Large intestine (tissue), 3 donors: ENCODE results near the gene HNRNPUL1. TPM values are rescaled to one million over a fixed set of nuclear protein-coding genes. Genes with fewer than 3 reads are reported as not detected.

Experiments
- DNase-seq, 2 donors: peaks; one replicate each; pipeline versions ENCODE4 v3.0.0 to v3.0.0-alpha.2; 2013
- H3K27ac ChIP-seq: one replicate; pipeline ENCODE4 v1.5.1; 2013; ENCODE audit warnings: low read length
- H3K27me3 ChIP-seq: 2 replicates; pipeline ENCODE4 v1.6.1; 2013; ENCODE audit warnings: low read length; ENCODE audit not compliant: control insufficient read depth, insufficient read depth
- H3K36me3 ChIP-seq: 2 replicates; pipeline ENCODE4 v1.6.1; 2013; ENCODE audit warnings: low read length; ENCODE audit not compliant: control insufficient read depth, insufficient read depth
- H3K4me1 ChIP-seq: one replicate; pipeline ENCODE4 v1.6.1; 2013; ENCODE audit warnings: low read length; ENCODE audit not compliant: control insufficient read depth, insufficient read depth
- H3K4me3 ChIP-seq: one replicate; pipeline ENCODE4 v1.5.1; 2013; ENCODE audit warnings: low read length
- H3K9me3 ChIP-seq: one replicate; pipeline ENCODE4 v1.6.1; 2013; ENCODE audit warnings: mild to moderate bottlenecking, low read depth, low read length, moderate library complexity; ENCODE audit not compliant: control insufficient read depth
- WGBS: methylation state at CpG from one replicate; pipeline ENCODE4 v1.1.5; 2013; ENCODE audit warnings: low lambda C conversion rate; ENCODE audit not compliant: insufficient coverage; 5-methylcytosine and 5-hydroxymethylcytosine counted together
- polyA plus RNA-seq: library from polyadenylated mRNA; unstranded; fragments of 120-200 nt; gene quantifications from one replicate; pipeline ENCODE4 v1.2.1, GENCODE V29; 2013

The HNRNPUL1 gene
- polyA plus RNA-seq, 1 donor = 142 TPM

GRCh38 chr19:41233748-41234240 is 30.4 kb upstream of the HNRNPUL1 start:
- Histone ChIP-seq H3K27me3 (no peaks in the 10 kb centered on the region), H3K27ac (no peak overlapping the region), H3K4me1 (no peaks in the 10 kb centered on the region), H3K9me3 (no peaks in the 10 kb centered on the region), H3K36me3 (peaks cover 4% of the 10 kb centered on the region), H3K4me3 (no peak overlapping the region)
- no peak for DNase-seq
- WGBS = no CpG with 5 or more reads among the region's 4 CpGs

- DNase-seq = no peak
- Histone ChIP-seq H3K4me1 (no peaks in the 10 kb centered on the region), H3K27ac (no peak overlapping the region), H3K9me3 (no peaks in the 10 kb centered on the region), H3K27me3 (no peaks in the 10 kb centered on the region), H3K4me3 (no peak overlapping the region), H3K36me3 (peaks cover 11% of the 10 kb centered on the region)
- WGBS = 86% methylated on average over 1 of the region's 8 CpGs
These were observed 29.5 kb upstream of the HNRNPUL1 start for GRCh38 chr19:41234512-41235168.

- Histone ChIP-seq H3K27ac (no peak overlapping the region), H3K36me3 (peaks cover 12% of the 10 kb centered on the region), H3K4me1 (no peaks in the 10 kb centered on the region), H3K27me3 (no peaks in the 10 kb centered on the region), H3K9me3 (no peaks in the 10 kb centered on the region), H3K4me3 (no peak overlapping the region)
- 83% methylated on average over 1 of the region's 4 CpGs for WGBS
- DNase-seq = no peak
These were observed 28.7 kb upstream of the HNRNPUL1 start for GRCh38 chr19:41235480-41235879.

- WGBS = no CpG with 5 or more reads among the region's 10 CpGs
- DNase-seq = no peak
- Histone ChIP-seq H3K36me3 (peaks cover 17% of the 10 kb centered on the region), H3K4me3 (no peak overlapping the region), H3K27ac (no peak overlapping the region), H3K4me1 (no peaks in the 10 kb centered on the region), H3K27me3 (no peaks in the 10 kb centered on the region), H3K9me3 (no peaks in the 10 kb centered on the region)
These were observed 25.9 kb upstream of the HNRNPUL1 start for GRCh38 chr19:41238244-41238643.

- Histone ChIP-seq H3K27ac (no peak overlapping the region), H3K4me1 (no peaks in the 10 kb centered on the region), H3K4me3 (no peak overlapping the region), H3K9me3 (no peaks in the 10 kb centered on the region), H3K36me3 (peaks cover 20% of the 10 kb centered on the region), H3K27me3 (no peaks in the 10 kb centered on the region)
- DNase-seq = no peak
- 87% methylated on average over 5 of the region's 9 CpGs for WGBS
These were observed 24.8 kb upstream of the HNRNPUL1 start for GRCh38 chr19:41239363-41239762.

GRCh38 chr19:41239961-41240574 is 24.1 kb upstream of the HNRNPUL1 start:
- H3K27me3 ChIP-seq = no peaks in the 10 kb centered on the region
- no peaks in the 10 kb centered on the region for H3K4me1 ChIP-seq
- no peaks in the 10 kb centered on the region for H3K9me3 ChIP-seq
- DNase-seq = no peak
- 80% methylated on average over 1 of the region's 2 CpGs for WGBS
- no peak overlapping the region for H3K4me3 ChIP-seq
- no peak overlapping the region for H3K27ac ChIP-seq
- peaks cover 20% of the 10 kb centered on the region for H3K36me3 ChIP-seq

- Histone ChIP-seq H3K36me3 (peaks cover 22% of the 10 kb centered on the region), H3K4me3 (no peak overlapping the region), H3K9me3 (no peaks in the 10 kb centered on the region), H3K4me1 (no peaks in the 10 kb centered on the region), H3K27me3 (no peaks in the 10 kb centered on the region), H3K27ac (no peak overlapping the region)
- no peak for DNase-seq
- WGBS = 100% methylated on average over 1 of the region's 5 CpGs
These were observed 22.3 kb upstream of the HNRNPUL1 start for GRCh38 chr19:41241859-41242258.

GRCh38 chr19:41244117-41244516 is 20.1 kb upstream of the HNRNPUL1 start:
- no peak overlapping the region for H3K27ac ChIP-seq
- H3K4me1 ChIP-seq = no peaks in the 10 kb centered on the region
- no peaks in the 10 kb centered on the region for H3K27me3 ChIP-seq
- DNase-seq = no peak
- H3K4me3 ChIP-seq = no peak overlapping the region
- WGBS = 100% methylated on average over 1 of the region's 4 CpGs
- peaks cover 25% of the 10 kb centered on the region for H3K36me3 ChIP-seq
- no peaks in the 10 kb centered on the region for H3K9me3 ChIP-seq

- H3K9me3 ChIP-seq = no peaks in the 10 kb centered on the region
- no peak overlapping the region for H3K27ac ChIP-seq
- no peak for DNase-seq
- H3K4me3 ChIP-seq = no peak overlapping the region
- no peaks in the 10 kb centered on the region for H3K4me1 ChIP-seq
- H3K27me3 ChIP-seq = no peaks in the 10 kb centered on the region
- peaks cover 27% of the 10 kb centered on the region for H3K36me3 ChIP-seq
- WGBS = no CpG with 5 or more reads among the region's 3 CpGs
These were observed 18.3 kb upstream of the HNRNPUL1 start for GRCh38 chr19:41245843-41246242.

- Histone ChIP-seq H3K27me3 (no peaks in the 10 kb centered on the region), H3K4me1 (no peaks in the 10 kb centered on the region), H3K9me3 (no peaks in the 10 kb centered on the region), H3K4me3 (no peak overlapping the region), H3K36me3 (peaks cover 32% of the 10 kb centered on the region), H3K27ac (no peak overlapping the region)
- WGBS = 86% methylated on average over 1 of the region's 4 CpGs
- no peak for DNase-seq
These were observed 15.3 kb upstream of the HNRNPUL1 start for GRCh38 chr19:41248895-41249294.
